Endothelial cell (in vitro differentiated cells): ENCODE measurements around the gene CHAF1B. TPM values are rescaled to one million over a fixed set of nuclear protein-coding genes. Genes with fewer than 3 reads are reported as not detected.

Experiments used
- DNase-seq: peaks from one replicate; pipeline ENCODE4 v3.0.0; 2021; ENCODE audit warnings: low spot score
- H3K27ac Mint-ChIP-seq: one replicate; pipeline ENCODE4 v1.8.0; 2021; ENCODE audit warnings: mixed read lengths, inconsistent platforms; ENCODE audit not compliant: unreplicated experiment
- H3K27me3 Mint-ChIP-seq: one replicate; pipeline ENCODE4 v1.8.0; 2021; ENCODE audit warnings: mild to moderate bottlenecking, moderate library complexity, mixed read lengths, inconsistent platforms; ENCODE audit not compliant: unreplicated experiment
- H3K36me3 Mint-ChIP-seq: one replicate; pipeline ENCODE4 v1.8.0; 2021; ENCODE audit warnings: mild to moderate bottlenecking, low read depth, mixed read lengths, inconsistent platforms; ENCODE audit not compliant: unreplicated experiment
- H3K4me1 Mint-ChIP-seq: one replicate; pipeline ENCODE4 v1.8.0; 2021; ENCODE audit warnings: mild to moderate bottlenecking, mixed read lengths, inconsistent platforms; ENCODE audit not compliant: unreplicated experiment
- H3K4me3 Mint-ChIP-seq: one replicate; pipeline ENCODE4 v1.8.0; 2021; ENCODE audit warnings: mild to moderate bottlenecking, mixed read lengths, inconsistent platforms; ENCODE audit not compliant: unreplicated experiment
- H3K9me3 Mint-ChIP-seq: one replicate; pipeline ENCODE4 v1.8.0; 2021; ENCODE audit warnings: mixed read lengths, inconsistent platforms; ENCODE audit not compliant: unreplicated experiment
- CTCF ChIP-seq: fragments of 200-600 bp; sonication (generic); IDR thresholded peaks from one replicate; pipeline ENCODE4 v1.5.0; 2021; ENCODE audit warnings: antibody characterized with exemption; ENCODE audit not compliant: unreplicated experiment
- total RNA-seq: library from RNA; stranded (reverse); fragmentation: NEBNext Ultra II Directional; extraction: Animal tissue kit (Norgen Biotek cat#: 25700); gene quantifications from one replicate; pipeline ENCODE4 v1.2.1, GENCODE V29; 2021; ENCODE audit not compliant: unreplicated experiment

Gene CHAF1B
- total RNA-seq, 1 donor from 2014 or later: 6.2 TPM

DNA sequence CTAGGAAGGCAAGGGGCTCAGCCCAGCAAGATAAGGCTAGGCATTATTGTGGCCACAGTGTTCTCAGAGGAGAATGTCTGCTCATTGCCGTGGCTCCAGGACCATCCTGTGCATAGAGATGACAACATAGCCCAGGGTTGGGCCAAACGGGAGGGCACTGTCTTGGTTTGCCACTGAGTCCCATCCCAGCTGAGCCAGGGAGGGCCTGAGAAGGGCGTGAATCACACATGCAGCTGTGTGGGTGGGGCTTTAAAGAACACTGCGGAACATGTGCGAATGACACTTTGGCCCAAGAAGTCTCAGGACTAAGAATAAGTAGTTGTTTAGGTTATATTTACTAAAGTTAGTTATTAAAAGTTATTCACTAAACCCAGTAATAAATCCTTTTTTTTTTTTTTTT lies 18.5 kb downstream of the CHAF1B start:
- H3K4me1 Mint-ChIP-seq: no peaks in the 10 kb centered on the region
- H3K9me3 Mint-ChIP-seq: no peaks in the 10 kb centered on the region
- peaks cover 6% of the 10 kb centered on the region for H3K36me3 Mint-ChIP-seq
- no peak for TF ChIP-seq CTCF
- H3K27ac Mint-ChIP-seq: no peak overlapping the region
- no peaks in the 10 kb centered on the region for H3K27me3 Mint-ChIP-seq
- DNase-seq: no peak
- H3K4me3 Mint-ChIP-seq: no peak overlapping the region

- no peak overlapping the region for H3K4me3 Mint-ChIP-seq
- no peaks in the 10 kb centered on the region for H3K27me3 Mint-ChIP-seq
- no peaks in the 10 kb centered on the region for H3K9me3 Mint-ChIP-seq
- H3K27ac Mint-ChIP-seq: no peak overlapping the region
- H3K36me3 Mint-ChIP-seq: peaks cover 9% of the 10 kb centered on the region
- peaks cover 3% of the 10 kb centered on the region for H3K4me1 Mint-ChIP-seq
- no peak for DNase-seq
- no peak for TF ChIP-seq CTCF
Measured at GRCh38 chr21:36408568-36408967, 23.4 kb downstream of the CHAF1B start.

DNA sequence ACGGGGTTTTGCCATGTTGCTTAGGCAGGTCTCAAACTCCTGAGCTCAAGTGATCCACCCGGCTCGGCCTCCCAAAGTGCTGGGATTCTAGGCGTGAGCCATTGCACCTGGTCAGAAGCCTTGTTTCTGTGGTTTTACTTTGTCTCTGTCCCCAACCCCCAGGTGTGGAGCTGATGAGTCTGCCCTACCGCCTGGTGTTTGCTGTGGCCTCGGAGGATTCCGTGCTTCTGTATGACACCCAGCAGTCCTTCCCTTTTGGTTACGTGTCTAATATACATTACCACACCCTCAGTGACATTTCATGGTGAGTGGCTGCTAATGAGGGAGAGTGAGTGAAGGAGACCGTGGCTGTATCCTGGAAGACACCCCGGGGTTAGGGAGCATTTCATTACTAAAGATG lies 26.1 kb downstream of the CHAF1B start:
- Mint-ChIP-seq H3K9me3 (no peaks in the 10 kb centered on the region), H3K36me3 (peaks cover 7% of the 10 kb centered on the region)

DNA sequence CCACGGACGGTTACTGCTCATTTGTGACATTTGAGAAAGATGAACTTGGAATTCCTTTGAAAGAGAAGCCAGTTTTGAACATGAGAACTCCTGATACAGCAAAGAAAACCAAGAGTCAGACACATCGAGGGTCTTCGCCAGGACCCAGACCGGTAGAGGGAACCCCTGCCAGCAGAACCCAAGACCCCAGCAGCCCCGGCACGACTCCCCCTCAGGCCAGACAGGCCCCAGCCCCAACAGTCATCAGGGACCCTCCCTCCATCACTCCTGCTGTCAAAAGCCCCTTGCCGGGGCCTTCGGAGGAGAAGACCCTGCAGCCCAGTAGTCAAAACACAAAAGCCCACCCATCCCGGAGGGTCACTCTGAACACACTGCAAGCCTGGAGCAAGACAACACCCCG lies 27.7 kb downstream of the CHAF1B start:
- no peaks in the 10 kb centered on the region for H3K27me3 Mint-ChIP-seq
- peaks cover 11% of the 10 kb centered on the region for H3K4me1 Mint-ChIP-seq
- no peak for DNase-seq
- TF ChIP-seq CTCF: no peak
- no peak overlapping the region for H3K27ac Mint-ChIP-seq
- no peaks in the 10 kb centered on the region for H3K9me3 Mint-ChIP-seq
- H3K4me3 Mint-ChIP-seq: no peak overlapping the region
- peaks cover 7% of the 10 kb centered on the region for H3K36me3 Mint-ChIP-seq

More for the DNA sequence above, 26.1 kb downstream of the CHAF1B start:
- DNase-seq: no peak
- no peaks in the 10 kb centered on the region for H3K27me3 Mint-ChIP-seq
- H3K27ac Mint-ChIP-seq: no peak overlapping the region
- peaks cover 11% of the 10 kb centered on the region for H3K4me1 Mint-ChIP-seq
- H3K4me3 Mint-ChIP-seq: no peak overlapping the region
- no peak for TF ChIP-seq CTCF

GRCh38 chr21:36415375-36415774 lies 30.2 kb downstream of the CHAF1B start:
- no peaks in the 10 kb centered on the region for H3K9me3 Mint-ChIP-seq
- no peaks in the 10 kb centered on the region for H3K27me3 Mint-ChIP-seq
- no peak overlapping the region for H3K4me3 Mint-ChIP-seq
- peaks cover 7% of the 10 kb centered on the region for H3K36me3 Mint-ChIP-seq
- DNase-seq: no peak
- peaks cover 11% of the 10 kb centered on the region for H3K4me1 Mint-ChIP-seq
- H3K27ac Mint-ChIP-seq: no peak overlapping the region
- no peak for TF ChIP-seq CTCF
